Activated CD8-positive, alpha-beta memory T cell treated with anti-CD3 and anti-CD28 coated beads for 36 hours (primary cell): Measurements from ENCODE around the gene RER1. TPM values are rescaled to one million over a fixed set of nuclear protein-coding genes. Genes with fewer than 3 reads are reported as not detected.

Experiments
- CTCF ChIA-PET: fragments of 350-600 bp; sonication (Branson Sonifier 250); formaldehyde crosslinking; loops from one replicate; lab custom pipeline; 2021; ENCODE audit warnings: antibody characterized with exemption; lab: Charles Lee
- POLR2A ChIA-PET: fragments of 350-600 bp; sonication (Branson Sonifier 250); formaldehyde crosslinking; loops from one replicate; lab custom pipeline; 2021; ENCODE audit warnings: antibody characterized with exemption; lab: Charles Lee
- total RNA-seq, 2 experiments: library from RNA; stranded (reverse); gene quantifications; one replicate each; pipeline ENCODE4 v1.2.3, GENCODE V29; 2021

Gene RER1
- total RNA-seq, 2 experiments from 2014 or later, result 188 to 209 TPM

DNA sequence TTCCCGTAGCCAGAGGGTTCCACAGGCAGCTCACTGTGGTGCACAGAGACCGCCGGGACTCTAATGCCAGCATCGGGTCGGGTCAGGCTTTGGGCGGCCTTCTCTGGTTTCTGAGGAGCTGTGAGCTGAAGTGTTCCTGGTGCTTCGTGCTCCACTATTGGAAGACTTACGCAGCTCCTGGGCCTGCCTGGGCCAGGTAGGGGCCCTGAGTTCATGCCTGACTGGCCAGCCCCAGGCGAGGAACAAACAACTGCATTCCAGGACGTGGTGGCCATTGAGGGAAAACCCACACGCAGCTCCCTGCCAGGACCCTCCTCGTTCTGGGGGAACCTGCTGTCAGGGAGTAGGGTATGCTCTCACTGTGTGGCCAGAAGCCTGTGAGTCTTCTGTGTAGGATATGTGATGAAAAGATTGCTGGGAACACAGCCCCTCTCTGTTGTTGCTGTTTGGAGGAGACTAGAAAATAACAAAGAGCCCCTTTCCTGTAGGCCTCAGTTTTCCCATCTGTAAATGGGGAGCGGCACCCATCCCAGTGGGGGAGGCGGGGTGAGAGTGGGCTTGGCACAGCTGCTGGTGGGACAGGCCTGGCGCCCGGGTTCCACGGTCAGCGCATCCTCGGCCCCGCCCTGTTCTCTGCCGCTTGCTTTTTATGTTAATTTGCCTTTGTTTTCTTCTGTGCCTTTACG lies 8.4 kb downstream of the RER1 start:
- POLR2A ChIA-PET, result no interaction called here
- CTCF ChIA-PET, result no interaction called here

DNA sequence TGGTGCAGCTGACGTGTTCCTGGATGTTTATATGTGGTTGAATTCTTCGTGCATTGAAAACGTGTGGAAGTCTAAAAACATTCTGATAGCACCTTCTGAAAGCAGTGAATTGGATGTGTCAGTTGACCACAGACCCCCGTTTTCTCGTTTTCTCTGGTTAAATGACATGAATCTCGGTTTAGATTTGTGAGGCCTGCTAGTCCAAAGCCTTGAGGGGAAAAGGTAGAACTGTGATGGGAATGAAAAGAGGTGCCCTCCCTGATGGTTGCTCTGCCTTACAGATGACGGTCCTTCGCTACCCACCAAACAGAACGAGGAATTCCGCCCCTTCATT lies 8.9 kb downstream of the RER1 start:
- ChIA-PET POLR2A (no interaction called here), CTCF (no interaction called here)

DNA sequence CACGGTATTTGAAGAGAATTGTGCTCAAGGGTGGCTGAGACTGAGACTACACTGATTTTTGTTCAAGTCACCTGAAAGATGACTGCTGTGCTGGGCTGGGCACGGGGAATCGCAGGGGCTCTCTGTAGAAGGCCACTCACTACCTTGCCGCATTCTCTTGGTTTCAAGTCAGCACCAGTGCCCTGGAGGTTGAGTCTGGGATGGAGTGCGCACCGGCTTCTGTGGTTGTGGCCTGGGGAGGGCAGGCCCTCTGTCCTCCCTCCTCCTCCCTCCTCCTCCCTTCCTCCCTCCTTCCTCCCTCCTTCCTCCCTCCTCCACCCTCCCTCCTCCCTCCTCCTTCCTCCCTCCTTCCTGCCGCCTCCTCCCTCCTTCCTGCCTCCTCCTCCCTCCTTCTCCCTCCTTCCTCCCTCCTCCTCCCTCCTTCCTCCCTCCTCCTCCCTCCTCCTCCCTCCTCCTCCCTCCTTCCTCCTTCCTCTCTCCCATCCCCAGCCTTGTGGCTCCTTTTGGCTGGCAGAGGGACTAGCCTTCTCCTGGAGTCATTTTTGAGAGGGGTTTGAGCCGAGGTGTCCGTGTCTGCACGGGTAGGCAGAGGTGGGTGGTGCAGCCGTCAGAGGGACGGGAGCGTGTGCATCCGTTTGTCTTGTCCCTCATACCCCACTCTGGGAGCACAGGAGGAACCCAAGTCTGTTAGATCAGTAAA lies 9.5 kb downstream of the RER1 start:
- CTCF ChIA-PET, result no interaction called here
- POLR2A ChIA-PET, result no interaction called here

DNA sequence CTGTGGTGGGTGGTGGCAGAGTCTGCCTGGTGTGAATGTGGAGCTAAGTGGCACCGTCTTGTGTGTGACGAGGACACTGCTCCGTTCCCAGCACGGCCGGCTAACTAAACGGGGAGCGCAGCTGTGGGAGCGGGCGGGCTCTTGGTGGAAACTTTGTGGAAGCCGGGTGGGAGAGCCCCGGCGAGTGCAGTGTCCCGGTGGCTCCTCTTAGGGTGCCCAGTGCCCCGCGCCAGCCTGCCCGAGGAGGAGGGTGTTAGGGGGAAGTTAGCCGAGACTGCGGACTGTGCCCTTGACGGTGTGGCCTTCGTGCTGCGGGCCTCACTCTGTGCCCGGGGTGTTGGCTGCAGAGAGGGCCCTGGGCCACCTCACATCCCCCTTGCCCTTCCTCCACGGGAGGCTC lies 10.8 kb downstream of the RER1 start:
- ChIA-PET CTCF (no interaction called here), POLR2A (no interaction called here)

DNA sequence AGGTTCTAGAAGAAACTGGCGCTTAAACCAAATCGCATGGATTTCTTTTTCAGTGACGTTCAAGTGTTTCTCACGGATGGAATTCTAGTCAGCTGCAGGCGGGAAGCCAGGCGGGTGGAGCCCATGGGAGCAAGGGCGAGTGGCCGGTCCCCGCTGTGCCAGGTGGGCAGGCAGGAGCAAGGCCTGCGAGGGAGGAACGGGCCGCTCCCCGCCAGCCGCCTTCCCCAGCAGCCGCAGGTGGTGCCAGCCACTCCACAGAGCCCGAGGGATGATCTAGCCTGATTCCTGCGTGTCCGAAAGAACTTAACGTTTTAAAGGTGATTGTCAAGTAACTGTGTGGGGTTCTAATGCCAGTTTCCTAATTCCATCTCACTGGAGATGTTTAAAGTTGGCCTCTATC lies 11.6 kb downstream of the RER1 start:
- ChIA-PET POLR2A (no interaction called here), CTCF (no interaction called here)

DNA sequence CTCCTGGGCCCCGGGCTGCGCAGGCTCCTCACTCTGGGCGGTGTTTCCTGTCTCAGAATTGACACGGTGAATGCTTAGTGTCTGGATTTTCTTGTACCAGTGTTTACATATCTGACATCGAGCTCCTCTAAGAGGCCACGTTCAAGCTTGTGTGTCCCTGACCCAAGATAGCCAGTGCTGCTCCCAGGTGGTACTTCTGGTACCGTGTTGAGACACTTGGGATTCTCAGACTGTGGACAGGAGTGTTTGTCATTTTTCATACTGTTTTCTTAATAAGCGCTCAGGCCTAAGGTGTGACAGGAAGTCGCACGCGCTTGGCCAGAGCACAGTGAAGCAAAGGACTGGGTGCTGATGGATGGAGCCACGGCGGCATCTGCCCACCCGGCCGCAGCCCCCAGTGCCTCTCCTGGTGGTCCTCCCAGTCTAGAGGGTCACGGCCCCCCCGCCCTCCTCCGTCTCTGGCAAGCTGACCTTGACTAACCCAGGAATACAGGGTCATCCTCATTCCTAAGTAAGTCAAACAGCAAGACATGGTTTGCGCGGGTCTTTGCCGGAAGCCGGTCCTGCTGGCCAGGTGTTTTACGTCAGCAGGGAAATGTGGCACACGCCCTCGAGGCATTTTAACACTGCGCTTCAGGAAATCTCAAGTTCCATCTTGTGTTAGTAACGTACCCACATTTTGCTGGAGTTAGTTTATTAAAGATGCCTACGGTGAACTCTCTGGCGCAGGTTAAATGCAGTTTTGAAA lies 12.7 kb downstream of the RER1 start:
- POLR2A ChIA-PET, result no interaction called here
- CTCF ChIA-PET, result no interaction called here

DNA sequence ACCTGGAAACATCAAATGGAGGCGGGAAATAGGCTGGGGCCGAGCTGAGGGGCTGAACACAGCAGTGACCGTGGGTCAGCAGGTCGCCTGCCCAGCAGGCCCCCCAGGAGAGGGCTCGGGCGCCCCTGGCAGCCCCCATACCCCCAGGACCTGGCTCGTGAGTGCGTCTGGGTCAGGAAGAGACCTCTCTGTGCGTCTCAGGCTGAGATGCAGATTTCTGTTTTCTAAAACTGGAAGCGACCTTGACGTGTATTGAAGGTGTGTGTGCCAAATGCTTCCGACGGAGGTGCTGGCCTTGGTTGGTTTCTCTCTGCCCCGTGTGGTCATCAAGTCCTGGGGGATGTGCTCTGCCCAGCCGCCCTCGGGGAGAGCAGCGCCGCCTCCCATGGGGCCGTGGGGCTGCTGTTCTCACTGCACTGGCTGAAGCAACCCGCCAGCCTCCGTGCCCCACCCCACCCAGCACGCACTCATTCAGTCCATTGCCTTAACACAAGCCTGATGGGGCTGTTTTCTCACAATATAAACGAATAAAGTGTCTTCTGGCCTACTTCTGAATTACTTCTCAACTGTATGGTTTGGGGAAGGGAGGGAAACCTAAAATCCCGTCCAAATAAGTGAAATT lies 13.4 kb downstream of the RER1 start:
- CTCF ChIA-PET, result interaction anchor here (0.5 kb wide), 1 partner anchor 1622 kb away, joined by 3 read pairs; no protein-coding TSS in a partner anchor
- POLR2A ChIA-PET, result no interaction called here

DNA sequence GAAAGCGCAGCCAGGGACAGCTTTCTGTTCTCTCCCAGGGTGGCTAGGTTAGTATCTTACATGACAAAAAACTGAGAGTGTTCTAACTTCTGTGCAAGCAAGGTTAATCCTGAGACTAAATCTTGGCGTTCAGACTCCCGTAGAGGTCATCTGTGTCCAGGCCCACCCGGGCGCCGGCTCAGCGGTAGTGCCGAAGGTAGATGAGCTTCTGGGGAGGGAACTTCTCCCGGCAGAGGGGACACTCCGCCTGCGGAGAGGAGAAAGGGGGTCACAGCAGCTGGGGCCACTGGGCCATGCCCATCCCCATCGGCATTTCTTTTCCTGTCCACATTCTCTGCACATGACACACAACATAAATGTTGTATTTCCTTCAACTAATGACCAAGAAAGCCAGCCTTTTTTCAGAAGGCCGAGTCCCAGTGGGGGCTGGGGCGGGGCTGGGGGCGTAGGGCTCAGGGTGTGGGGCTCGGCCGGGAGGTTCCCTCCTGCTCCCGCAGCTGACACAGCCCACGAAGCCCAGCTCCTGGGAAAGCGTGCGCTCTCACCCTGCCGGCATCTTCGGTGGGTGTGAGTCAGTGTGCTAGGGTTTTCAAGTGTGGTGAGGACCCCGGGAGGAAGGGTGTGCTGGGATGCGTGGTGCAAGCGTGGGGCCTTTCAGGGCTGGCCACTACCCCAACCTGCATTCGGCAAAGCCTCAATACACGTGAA lies 14.1 kb downstream of the RER1 start:
- ChIA-PET POLR2A (no interaction called here), CTCF (interaction anchor here (0.5 kb wide), 1 partner anchor 1623 kb away, joined by 3 read pairs; no protein-coding TSS in a partner anchor)

DNA sequence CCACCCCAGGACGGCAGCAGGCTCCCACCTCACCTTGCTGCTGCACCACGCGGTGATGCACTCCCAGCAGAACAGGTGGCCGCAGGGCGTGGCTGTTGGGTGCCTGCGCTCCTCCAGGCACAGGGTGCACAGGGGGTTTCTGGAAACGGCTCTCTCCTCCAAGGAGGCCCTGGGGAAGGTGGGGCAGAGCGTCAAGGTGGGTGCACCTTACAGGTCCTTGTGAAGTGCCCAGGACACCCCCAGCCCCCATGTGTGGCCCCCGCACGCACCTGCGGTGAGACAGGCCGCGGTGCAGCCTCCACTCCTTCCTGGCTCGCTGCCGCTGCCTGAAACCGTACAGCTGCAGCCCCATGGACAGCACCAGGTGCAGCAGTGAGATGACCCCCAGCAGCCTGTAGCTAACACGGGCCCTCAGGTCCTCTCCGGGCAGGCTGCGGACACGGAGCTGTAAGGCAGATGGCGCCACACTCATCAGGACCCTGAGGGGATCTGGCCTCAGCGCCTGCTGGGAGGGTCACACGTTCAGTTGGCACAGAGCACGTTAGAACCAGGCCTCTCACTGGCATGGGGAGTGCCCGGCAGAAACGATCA lies 14.9 kb downstream of the RER1 start:
- POLR2A ChIA-PET, result interaction anchor here (1.1 kb wide), 1 partner anchor 150 kb away, joined by 3 read pairs; no protein-coding TSS in a partner anchor

DNA sequence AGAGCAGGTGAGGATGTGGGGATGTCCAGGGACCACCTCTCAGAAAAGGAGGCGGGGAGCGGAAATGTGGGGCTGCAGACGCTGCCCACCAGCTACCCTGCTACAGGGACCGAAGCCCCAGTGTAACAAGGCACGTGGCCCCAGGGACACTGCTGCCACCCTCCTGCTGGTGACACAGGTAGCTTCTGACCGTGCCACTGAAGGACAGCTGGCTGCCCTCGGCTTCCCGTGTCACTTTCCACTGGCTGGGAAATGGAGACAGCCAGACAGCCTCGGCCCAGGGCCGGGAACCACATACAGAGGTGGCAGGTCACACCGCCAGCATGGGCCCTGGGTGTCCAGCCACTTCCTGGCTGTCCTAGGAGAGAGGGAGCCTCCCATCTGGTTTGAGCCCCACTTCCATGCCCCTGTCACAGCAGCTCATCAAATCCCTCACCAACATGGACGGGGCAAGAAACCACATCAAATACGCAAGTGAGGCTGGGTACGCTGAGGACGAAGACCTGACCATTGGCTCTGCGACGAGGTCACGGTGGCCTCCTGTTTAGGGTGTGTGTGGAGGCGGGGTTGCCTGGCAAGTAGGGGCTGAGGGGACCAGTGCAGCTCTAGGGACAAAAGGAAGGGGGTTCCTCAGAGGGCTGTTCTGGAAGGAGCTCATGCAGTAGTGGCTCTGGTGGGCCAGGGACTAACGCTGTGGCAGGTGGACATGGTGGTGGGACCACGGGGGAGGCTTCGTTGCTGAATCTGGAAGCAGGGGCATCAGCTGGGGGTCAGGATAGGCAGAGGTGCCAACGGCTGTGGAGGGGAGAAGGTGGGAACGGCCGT lies 15.7 kb downstream of the RER1 start:
- CTCF ChIA-PET, result interaction anchor here (1.1 to 2.1 kb wide), 3 partner anchors 14 to 238 kb away, joined by 3 to 5 read pairs (median 3); no protein-coding TSS in a partner anchor
- POLR2A ChIA-PET, result interaction anchor here (1.1 kb wide), 1 partner anchor 149 kb away, joined by 3 read pairs; no protein-coding TSS in a partner anchor

More for the DNA sequence above, 14.9 kb downstream of the RER1 start:
- CTCF ChIA-PET, result interaction anchor here (1.1 kb wide), 1 partner anchor 239 kb away, joined by 3 read pairs; no protein-coding TSS in a partner anchor

DNA sequence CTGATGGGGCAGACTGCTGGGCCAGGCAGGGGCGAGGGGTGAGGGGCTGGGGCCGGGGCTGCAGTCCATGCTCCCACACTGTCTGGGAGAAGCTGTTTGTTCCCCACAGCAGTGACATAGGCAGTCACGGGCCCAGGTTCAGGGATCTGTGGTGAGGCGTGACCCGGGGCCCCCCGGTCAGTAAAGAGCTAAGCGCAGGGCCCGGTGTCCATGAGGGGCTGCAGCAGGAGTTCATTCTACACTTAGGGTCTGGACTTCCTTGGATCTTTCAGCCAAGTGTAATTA lies 16.3 kb downstream of the RER1 start:
- CTCF ChIA-PET, result interaction anchor here (1.1 to 2.1 kb wide), 3 partner anchors 14 to 237 kb away, joined by 3 to 5 read pairs (median 3); no protein-coding TSS in a partner anchor
- POLR2A ChIA-PET, result no interaction called here

DNA sequence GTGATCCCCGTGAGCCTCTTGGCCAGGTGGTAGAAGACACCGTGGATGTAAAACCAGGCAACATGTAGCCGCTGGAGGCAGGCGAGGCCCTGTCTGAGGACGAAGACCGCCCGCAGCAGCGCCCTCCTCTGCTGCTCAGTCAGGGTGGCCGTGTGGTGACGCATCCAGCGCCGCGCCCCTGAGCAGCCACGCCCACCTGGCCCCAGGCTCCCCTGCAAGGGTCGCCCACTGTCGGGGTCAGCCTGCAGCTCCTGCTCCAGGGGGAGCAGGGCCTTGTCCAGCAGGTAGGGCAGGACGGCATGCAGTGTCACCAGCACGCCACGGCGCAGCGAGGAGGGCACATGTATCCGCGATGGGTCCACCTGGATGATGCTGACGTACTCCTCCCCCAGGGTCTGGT lies 16.8 kb downstream of the RER1 start:
- ChIA-PET POLR2A (no interaction called here), CTCF (interaction anchor here (2.1 kb wide), 1 partner anchor 27 kb away, joined by 5 read pairs; no protein-coding TSS in a partner anchor)

DNA sequence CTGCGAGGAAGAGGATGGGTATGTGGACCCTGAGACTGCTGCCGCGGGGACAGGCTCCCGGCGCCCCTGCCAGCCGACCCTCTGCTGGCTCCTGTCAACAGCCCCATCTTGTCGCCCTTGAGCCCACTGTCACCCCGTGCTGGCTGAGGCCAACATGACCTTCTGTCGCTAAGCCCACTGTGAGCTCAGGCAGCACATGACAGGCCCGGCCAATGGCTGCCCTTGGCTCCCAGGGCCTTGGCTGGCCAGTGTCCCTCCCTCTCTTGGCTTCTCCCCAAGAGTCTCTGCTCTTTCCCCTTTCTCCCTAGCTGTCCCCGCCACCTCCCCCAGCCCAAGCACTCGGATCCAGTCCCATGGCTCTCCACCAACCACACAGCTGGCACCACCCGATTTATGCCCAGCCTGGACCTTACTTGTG lies 17.2 kb downstream of the RER1 start:
- CTCF ChIA-PET, result interaction anchor here (2.1 kb wide), 1 partner anchor 27 kb away, joined by 5 read pairs; no protein-coding TSS in a partner anchor

DNA sequence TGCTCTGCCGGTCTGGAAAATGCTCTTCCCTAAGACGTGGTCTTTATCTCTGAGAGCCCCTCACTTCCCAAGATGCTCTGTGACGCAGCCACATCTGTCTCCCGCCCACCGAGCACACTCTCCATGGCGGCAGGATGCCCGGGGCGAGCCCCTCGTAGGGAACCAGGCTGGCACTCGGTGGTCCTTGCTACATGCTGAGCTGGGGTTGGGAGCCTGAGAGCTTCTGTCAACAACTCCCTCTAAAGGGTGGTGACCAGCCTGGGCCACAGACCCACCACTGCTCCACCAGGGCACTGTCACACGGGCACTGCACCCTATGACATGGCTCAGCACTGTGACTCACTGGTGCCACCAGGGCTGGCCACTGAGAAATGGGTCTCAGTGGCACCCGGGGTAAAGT lies 18.1 kb downstream of the RER1 start:
- CTCF ChIA-PET, result interaction anchor here (1.2 kb wide), 1 partner anchor 28 kb away, joined by 3 read pairs; no protein-coding TSS in a partner anchor
- POLR2A ChIA-PET, result no interaction called here

More for the DNA sequence above, 17.2 kb downstream of the RER1 start:
- POLR2A ChIA-PET, result interaction anchor here (0.7 kb wide), 1 partner anchor 122 kb away, joined by 3 read pairs; no protein-coding TSS in a partner anchor

DNA sequence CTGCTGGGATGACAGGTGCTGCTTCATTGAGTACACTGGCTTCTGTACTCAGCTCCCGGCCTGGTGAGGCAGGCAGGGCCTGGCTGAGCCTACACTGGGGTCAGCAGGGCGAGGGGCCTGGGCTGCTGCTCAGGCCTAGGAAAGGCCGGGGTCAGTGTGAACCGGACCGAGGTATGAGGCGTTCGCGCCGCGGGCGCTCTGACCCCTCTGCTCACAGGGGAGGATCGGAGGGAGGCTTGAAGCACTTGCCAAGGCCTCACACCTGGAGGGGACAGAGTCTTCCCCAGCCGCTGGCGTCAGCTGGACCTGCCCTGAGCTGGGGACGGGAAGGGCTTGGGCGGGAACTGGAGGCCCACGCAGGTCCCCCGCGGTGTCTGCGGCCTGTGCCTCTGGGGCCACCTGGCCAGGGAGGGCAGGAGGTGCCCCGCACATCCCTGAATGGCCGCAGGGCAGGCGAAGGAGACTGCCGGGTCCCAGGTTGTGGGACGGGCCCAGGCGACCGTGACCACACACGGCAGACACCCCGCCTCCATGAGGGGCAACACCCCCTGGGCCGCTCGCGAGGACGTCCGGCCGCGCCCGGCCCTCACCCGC lies 20.3 kb downstream of the RER1 start:
- CTCF ChIA-PET, result interaction anchor here (0.7 kb wide), 1 partner anchor 237 kb away, joined by 3 read pairs; no protein-coding TSS in a partner anchor
- POLR2A ChIA-PET, result interaction anchor here (0.8 kb wide), 1 partner anchor 134 kb away, joined by 3 read pairs; no protein-coding TSS in a partner anchor

DNA sequence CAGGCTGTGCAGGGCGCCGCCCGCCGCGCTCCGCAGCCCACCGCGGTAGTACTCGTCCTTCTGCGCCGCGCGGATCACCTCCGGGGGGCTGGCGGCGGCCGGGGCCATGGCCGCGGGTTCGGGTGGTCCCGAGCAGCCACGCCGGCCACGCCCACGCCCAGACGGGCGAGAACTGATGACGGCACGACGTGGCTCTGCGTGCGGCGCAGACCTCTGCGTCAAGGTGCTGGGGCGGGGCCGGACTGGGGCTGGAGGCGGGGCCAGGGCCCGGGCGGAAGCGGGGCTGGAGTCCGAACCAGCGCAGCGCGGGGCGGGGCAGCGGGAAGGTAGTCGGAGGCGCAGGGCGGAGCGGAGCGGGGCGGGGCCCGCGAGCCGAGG lies 20.7 kb downstream of the RER1 start, which contains the start of gene PEX10:
PEX10 (minus strand) TSS at position 170 of the 378 bp plus-strand sequence; CDS start at position 108, 62 bp downstream.
- ChIA-PET CTCF (interaction anchor here (0.9 to 1.4 kb wide), 4 partner anchors 114 to 213 kb away, joined by 3 to 5 read pairs (median 3); partner anchors contain the start of genes PANK4 and PRXL2B), POLR2A (interaction anchor here (1.0 to 1.7 kb wide), 2 partner anchors 135 to 173 kb away, joined by 4 to 7 read pairs; no protein-coding TSS in a partner anchor)
